ENCODE data around the gene KIAA1958. TPM values are rescaled to one million over a fixed set of nuclear protein-coding genes. Genes with fewer than 3 reads are reported as not detected.
A peak's percentile ranks its signal among the peaks of the same experiment; 100 is the strongest.
"Not testable (repeated sequence)": the region's sequence is repeated elsewhere in the genome, so short reads cannot be mapped to it uniquely, and the experiment has no call there.

KIAA1958 gene
- total RNA-seq, 1 donor from 2014 or later, result 1.4 TPM

DNA sequence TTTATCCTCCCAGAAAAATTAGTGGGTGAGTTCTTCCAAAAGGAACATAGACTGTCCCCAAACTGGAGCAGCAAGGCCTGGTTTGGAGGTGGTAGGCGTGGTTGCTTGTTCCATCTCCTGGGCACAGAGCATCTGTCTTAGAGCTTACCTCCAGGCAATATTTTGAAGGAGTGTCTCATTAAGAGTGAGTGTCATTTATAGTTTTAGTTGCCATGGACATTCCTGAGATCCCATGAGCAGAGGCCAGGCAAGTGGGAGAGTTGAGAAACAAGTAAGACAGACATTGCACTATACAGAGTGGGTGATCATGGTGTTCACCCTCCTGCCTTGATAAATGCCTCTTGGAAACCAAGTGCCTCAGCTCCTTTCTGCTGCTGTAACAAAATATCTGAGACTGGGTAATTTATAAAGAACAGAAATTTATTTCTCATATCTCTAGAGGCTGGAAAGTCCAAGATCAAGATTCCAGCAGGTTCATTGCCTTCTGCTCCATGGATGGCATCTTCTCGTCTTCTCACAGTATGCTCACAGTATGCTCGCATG lies 68.5 kb downstream of the KIAA1958 start:
- no peak for DNase-seq (ENCODE audit: low read depth)

DNA sequence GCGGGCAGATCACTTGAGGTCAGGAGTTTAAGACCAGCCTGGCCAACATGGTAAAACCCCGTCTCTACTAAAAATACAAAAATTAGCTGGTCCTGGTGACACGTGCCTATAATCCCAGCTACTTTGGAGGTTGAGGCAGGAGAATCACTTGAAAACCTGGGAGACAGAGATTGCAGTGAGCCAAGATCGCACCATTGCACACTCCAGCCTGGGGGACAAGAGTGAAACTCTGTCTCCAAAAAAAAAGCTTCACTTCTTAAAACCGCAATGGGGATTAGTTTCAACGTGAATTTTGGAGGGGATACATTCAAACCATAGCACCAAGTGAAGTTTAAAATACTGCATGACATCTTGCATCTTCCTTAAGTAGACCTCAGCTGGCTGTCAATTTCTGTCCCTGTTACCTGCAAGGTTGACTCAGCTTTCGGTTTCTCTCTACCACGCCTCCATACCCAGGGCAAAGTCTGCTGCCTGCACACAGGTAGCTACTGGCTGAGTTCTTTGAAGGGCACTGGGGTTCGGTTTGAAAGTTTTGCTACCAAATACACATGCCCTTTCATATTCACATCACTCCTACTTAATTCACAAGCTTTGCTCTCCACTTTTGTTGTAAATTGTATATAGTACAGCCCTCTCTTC lies 69.3 kb downstream of the KIAA1958 start:
- DNase-seq (ENCODE audit: low read depth), result no peak

DNA sequence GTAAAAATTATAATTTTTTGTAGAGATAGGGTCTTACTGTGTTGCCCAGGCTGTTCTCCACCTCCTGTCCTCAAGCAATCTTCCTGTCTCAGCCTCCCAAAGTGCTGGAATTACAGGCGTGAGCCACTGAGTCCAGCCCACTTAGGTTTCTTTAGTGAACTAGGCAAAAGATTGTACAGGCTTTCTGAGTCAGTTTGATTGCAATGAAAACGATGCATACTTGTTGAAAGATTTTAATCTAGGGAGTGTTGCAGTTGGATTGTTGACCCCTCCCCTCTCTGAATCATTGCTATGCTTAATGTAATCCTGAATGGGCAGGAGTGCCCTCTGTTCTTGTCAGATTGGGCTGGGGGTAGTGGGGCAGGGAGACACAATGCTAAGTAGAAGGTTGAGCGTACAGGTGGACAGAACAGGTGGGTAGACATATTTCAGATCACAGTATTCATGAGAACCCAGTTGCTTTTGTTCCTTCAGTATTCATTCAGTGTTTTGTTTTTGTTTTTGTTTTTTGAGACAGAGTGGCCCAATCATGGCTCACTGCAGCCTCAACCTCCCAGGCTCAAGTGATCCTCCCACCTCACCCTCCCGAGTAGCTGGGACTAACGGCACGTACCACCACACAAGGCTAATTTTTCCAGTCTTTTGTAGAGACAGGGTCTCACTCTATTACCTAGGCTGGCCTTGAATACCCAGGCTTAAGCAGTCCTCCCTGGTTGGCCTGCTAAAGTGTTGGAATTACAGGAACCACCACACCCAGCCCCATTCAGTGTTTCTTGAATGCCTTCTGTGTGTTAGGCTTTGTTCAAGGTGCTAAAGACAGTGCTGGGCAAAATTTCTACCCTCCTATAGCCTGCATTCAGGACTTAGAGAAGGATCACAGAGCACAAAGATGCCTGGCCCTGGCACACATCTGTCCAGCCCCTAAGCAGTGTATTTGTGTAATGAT lies 70.1 kb downstream of the KIAA1958 start:
- no peak for DNase-seq (ENCODE audit: low read depth)

DNA sequence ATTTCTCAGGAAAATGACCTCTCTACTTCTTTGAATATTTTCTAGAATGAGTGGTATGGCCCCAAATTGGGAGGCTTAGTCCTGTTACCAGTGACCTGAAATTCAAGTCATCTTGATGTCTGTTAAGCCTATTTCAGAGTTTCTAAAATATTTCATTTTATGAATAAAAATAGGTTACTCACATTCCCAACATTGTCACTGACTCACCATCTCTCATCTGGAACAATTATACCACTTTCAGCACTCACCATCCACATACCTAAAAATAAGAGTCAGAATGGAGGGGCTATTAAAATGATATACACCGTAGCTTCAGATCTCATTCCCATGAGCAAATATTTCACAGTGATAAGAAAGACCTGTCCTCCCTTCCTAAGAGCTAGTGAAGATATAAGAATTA lies 71.8 kb downstream of the KIAA1958 start:
- peak; percentile 10 for DNase-seq (ENCODE audit: low read depth)

DNA sequence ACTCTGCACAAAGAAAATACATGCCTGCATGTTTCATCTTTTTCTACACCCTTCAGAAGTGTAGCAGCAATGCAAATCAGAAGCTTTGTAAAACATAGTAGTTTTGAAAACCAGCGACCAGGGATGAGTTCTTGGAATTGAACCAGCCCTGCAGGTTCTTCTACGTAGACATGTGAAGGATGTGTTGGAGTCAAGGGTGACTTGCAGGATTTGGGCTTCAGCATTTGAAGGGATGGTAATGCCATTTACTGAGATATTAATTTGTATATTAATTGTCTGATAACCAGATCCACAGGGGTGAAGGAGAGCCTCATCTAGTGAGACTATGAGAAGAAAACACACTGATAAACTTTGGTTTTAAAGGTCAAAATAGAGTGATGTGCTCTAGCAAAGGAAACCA lies 72.4 kb downstream of the KIAA1958 start:
- DNase-seq (ENCODE audit: low read depth), result no peak

DNA sequence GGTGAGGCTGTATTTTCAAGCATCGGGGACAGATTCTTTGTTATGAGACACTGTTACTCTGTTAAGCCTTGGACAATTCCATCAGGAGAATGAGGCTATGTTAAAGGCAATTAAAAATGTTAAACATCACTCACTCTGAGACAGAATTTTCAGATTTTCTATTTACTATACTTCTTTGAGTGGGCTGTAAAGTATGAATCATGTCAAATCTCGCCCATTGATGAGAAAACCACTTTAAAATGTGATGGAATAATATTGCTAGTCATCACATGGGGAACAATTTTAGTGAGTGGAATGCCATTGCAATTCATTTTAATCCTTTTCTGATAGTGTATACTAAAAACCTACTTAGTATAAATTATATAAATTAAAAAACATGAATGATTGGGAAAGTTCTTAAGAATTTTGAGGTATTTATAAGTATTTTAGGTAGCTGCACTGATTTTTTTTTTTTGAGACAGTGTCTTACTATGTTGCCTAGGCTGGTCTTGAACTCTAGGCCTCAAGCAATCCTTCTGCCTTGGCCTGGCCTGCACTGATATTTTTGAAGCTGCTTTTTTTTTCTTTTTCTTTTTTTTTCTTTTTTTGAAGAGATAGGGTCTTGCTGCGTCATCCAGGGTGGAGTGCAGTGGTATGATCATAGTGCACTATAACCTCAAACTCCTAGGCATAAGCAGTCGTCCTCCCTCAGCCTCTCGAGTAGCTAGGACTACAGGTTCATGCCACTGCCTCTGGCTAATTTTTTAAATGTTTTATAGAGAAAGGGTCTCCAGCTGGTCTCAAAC lies 73.2 kb downstream of the KIAA1958 start:
- no peak for DNase-seq (ENCODE audit: low read depth)

DNA sequence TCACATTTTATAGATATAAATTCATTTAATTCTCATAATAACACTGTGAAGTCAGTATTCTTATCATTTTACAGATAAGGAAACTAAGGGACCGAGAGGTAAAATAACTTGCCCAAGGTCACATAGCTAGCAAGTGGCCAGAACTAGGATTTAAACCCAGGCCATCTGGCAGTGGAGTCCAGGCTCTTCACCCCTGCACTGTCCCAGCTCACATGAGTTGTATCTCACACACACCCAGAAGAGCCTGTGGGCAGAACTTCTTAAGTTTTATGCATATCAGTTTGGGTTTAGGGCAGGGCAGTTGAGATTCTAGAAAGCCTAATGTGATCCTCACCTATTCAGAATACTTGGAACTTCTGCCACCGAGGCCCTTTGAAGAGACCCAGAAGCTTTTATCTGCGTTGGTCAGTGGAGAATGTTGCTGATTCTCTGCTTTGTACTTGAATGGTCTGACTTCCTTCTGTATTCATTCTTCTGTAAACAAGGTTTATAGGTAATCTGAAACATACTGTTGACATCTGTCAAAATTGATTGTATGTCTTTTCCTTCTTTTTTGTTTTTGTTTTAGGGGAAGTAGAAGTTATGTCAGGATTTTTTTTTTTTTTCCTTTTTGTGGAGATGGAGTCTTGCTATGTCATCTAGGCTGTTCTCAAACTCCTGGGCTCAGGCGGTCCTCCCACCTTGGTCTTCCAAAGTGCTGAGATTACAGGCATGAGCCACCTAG lies 75.8 kb downstream of the KIAA1958 start:
- DNase-seq (ENCODE audit: low read depth), result no peak

DNA sequence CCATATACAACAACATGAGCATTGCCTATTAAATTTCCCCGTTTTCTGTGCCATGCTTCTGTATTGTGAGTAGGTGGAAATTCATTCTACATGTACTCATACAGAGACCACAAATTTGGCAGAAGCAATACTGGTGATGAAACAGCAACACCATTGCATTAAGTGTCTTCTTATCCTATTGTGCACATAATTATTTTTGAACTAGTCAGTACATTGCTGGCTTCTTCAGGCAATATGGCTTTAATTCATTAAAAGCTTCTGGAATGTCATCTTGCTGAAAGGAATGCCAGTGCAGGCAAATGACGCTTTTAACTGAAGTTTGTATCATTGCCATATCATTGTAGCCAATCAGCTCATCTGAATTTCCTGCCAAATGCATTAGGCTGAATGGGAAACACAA lies 82.6 kb downstream of the KIAA1958 start:
- peak; percentile 7 for DNase-seq (ENCODE audit: low read depth)

DNA sequence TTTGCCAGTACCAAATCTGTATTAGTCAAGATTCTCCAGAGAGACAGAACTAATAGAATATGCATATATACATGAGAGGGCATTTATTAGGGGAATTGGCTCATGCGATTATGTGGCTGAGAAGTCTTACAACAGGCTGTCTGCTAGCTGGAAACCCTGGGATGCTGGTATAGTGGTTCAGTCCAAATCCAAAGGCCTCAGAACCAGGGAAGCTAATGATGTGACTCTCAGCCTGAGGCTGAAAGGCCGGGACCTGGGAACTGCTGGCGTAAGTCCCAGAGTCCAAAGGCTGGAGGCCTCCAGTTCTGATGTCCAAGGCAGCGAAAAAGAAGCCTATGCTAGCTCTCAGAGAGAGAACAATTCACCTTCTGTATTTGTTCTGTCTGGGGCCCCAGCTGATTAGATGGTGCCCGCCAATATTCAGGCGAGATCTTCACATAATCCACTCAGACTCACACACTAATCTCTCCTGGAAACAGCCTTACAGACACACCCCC lies 84.1 kb downstream of the KIAA1958 start:
- DNase-seq (ENCODE audit: low read depth), result no peak

DNA sequence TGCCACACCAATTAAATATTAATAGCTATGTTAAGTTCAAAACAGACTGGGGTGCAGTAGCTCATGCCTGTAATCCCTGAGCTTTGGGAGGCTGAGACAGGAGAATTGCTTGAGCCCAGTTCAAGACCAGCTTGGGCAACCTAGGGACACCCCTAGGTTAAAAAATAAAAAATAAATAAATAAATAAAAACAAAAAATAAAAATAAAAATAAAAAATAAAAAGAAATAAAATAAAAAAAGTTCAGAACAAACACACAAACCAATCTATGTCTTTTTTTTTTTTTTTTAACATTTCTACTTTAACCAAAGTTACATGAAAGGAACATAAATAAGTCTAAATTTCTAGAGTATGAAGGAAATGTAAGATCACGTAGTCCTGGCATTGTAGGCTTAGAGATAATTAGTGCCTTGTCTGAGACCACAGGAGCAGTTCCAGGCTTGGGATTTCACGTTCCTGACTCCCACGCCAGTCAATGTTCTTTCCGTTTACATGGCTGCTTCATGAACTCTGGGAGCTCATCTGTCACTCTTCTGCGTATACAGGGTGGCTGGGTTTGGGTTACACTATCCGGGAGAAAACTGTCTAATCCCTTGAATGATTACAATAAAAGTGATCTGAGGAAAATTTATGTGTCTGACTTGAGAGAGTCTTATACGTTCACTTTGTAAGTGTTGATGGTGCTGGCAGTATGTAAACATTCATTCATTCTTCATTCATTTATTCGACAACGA lies 85.2 kb downstream of the KIAA1958 start:
- DNase-seq (ENCODE audit: low read depth), result no peak

DNA sequence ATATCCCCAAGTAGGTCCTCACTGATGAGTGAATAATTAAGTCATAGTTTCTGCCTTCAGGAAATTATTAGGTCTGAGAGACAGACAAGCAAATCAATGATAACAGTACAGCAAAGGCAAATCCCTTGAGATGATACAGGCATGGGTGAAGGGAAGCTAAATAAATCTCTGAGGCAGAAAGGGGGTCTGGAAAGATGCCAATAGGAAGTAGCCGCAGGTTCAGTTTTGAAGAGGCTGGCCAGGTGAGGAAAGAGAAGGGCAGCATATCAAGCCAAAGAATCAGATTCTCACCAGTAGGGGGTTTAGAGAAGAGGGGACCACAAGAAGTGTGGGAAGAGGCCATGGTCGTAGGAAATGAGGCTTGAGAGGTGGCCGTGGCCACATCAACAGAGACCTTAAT lies 85.8 kb downstream of the KIAA1958 start:
- no peak for DNase-seq (ENCODE audit: low read depth)

DNA sequence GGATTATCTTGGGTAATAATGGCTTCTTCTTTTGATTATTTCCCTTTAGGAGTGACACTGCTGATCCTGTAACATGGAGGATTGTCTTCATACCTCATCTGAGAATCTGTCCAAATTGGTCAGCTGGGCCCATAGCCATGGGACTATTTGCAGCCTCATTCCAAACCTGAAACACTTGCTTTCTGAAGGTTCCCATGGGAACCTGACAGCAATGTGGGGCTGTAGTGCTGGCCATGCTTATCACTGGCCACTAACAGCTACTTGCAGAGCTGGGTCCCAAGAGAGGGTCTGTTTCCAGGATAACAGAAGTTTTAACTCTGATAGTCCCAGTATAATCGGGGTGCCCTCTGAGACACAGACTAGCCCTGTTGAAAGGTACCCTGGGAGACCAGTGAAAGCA lies 87.4 kb downstream of the KIAA1958 start:
- DNase-seq (ENCODE audit: low read depth), result no peak

DNA sequence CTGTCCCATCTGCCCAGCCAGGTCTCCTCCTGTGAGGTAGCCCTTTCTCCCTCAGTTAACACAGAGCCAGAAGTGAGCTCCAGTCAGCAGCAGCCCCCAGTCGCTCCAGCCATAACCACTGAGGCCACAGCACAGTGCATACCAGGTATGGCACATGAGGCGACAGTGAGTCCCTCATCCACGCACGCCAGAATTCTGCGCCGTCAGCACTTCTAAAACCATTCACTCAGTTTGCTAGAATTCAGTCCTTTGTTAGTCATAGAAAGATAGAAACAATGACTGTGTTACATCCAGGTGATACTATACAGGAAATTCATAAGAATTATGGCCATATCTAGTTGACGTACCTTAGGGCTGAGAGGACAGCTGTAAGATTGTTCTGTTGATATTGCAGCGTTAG lies 88.5 kb downstream of the KIAA1958 start:
- DNase-seq (ENCODE audit: low read depth), result no peak

DNA sequence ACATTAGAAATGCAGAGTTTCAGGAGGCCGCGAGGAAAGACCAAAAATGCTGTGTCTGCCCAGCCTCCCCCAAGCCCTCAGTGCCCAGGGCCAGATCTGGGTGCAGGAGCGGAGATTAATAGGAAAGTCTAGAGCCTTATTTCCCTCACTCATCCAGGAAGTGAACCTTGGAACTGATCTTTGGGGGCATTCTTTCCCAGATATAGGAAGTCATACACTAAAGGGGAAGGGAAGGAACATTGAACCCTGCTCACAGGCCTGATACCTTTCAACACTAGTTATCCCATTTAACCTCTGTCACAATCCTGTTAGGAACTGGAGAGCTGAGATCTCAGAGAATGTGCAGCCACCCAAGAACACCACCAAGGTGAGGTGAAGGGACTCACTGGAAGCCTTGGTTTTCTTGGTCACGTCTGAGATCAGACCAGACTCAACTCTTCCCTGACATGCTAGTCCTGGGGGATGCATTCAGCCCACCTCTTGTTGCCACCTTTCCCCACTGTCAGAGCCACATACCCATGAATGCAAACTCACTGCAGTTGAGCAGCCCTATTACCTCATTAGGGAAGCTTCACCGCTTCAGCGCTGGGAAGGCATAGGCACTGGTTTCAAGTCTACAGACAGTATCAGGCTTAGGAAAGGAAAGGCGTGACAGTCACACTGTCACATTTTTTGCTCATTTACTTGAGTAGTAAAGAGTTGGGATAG lies 95.0 kb downstream of the KIAA1958 start:
- no peak for DNase-seq (ENCODE audit: low read depth)

DNA sequence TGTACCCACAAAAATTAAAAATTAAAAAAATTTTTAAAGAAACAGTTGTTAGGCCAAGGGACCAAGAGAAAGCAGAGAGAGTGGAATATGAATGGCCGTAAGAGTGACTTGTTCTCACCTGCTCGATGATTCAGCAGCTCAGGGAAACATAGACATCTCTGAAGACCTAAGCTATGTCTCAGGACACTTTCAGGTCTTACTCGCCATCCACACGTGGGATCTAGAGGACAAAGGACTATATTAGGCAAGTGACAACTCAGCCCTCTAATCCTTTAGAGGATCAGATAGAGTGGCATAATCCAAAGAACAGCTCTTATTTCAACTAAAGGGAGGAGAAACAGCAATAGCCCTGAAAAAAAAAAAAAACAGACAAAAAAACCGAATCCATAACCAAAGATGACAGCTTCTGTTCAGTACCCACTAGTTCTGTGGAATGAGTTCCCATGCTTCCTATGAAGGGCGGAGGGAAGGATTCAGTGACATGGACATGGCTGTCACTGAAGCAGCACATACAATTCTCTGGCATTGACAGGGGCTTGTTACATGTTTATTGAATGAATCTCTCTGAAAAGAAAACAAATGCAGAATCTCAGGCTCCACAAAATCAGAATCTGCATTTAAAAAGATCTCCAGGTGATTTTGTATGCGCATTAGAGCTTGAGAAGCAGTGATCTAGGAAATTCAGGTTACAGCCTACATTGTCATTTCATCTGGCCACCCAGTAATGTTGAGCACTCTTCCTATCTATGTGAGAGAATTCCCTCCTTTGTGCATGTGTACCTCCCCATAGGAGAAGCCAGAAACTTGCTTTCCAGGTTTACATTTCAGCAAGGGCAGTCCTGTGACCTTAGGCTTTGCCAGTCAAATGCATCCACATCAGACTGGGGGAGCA lies 96.0 kb downstream of the KIAA1958 start:
- DNase-seq (ENCODE audit: low read depth), result peak; percentile 16

DNA sequence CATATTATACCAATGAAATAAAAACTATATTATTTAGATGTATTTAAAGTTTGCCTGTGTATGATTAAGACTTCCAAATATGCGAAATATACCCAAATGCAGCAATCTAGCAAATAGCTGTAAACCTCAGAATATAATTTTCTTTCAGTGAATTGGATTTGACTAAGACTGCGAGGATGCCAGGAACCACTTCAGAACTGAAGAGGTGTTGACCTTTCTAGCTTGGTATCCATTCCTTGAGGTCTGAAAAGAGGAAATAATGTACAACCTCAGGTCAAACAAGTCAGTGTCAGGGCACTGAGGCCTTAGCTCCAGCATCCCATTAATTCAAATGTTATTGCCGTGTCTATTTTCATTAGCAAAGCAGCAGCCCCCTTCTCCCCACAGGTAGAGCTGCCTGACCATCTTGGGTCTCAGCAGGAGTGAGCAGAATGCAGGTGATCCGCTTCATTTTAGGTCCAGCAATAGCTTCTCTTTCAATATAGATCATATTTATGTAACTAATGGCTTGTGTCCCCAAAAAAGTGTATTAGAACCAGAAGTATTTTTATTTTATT lies 100.0 kb downstream of the KIAA1958 start:
- DNase-seq (ENCODE audit: low read depth), result no peak

DNA sequence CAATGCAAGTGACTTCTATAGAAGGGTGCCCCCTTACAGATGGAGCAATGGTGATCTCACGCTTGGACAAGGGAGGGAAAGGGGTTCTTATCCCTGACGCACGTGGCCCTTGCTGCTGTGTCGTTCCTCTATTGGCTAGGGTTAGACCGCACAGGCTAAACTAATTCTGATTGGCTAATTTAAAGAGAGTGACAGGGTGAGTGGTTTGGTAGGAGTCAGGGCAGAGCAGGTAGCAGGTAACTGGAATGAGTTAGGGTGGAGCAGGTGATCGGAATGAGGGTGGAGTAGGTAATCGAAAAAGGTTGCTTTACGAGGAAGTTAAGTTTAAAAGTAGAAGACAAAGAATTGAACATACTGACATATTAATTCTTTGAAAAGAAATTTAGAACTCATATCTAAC lies 105.2 kb downstream of the KIAA1958 start:
- DNase-seq (ENCODE audit: low read depth), result not testable (repeated sequence)

DNA sequence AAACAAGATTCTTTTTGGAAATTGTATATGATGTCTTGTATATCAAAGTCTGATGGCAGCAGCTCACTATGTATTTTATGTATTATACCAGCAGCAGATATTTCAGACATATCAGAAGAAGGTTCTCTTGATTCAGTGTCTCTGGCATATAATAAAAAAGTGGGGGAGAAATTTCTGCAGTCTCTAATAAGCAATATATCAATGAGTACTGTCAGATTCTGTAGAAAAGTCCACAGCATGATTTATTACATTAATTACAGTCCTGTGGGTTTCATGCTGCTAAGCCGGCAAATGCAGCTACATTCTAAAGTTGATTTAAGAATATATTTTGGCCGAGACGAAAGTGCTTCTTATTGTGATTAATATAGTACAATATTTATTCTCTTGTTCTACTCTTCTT lies 113.1 kb downstream of the KIAA1958 start:
- DNase-seq (ENCODE audit: low read depth), result no peak

Data from myocyte (in vitro differentiated cells).